ENCODE data around the gene SYK.

GRCh38 chr9:90778746-90779145 is 22.9 kb upstream of the SYK start:
- no peak for TF ChIP-seq POLR2AphosphoS5 (IDR thresholded peaks at IDR 0.05; ENCODE audit: low read depth, low read length)
- TF ChIP-seq CTCF (IDR thresholded peaks at IDR 0.05) = no peak
